H1 (cell line): ENCODE results near the gene ZFP69. TPM values are rescaled to one million over a fixed set of nuclear protein-coding genes. Genes with fewer than 3 reads are reported as not detected.

Source experiments
- CTCF ChIA-PET: fragments of 300-600 bp; sonication (Branson Sonifier 250); formaldehyde crosslinking; loops from one replicate; lab custom pipeline; 2021; ENCODE audit not compliant: partially characterized antibody; lab: Charles Lee
- POLR2A ChIA-PET: fragments of 300-600 bp; sonication (Branson Sonifier 250); formaldehyde crosslinking; loops from one replicate; lab custom pipeline; 2021; ENCODE audit warnings: inconsistent platforms; ENCODE audit not compliant: partially characterized antibody; lab: Charles Lee
- DNase-seq, 2 experiments: peaks; one replicate each; pipeline versions ENCODE4 v3.0.0 to v3.0.0-alpha.2; 2010 to 2022; ENCODE audit warnings: low spot score in 2 of 2, low read depth in 1 of 2, mixed read lengths in 1 of 2
- FAIRE-seq: peaks from 2 replicates; lab custom pipeline; 2011; peaks lifted over from hg19 to GRCh38; lab: Jason Lieb, UNC
- H2AFZ ChIP-seq: 2 replicates; pipeline ENCODE4 v1.8.1; 2012; ENCODE audit warnings: low read length, inconsistent platforms
- H2AK5ac ChIP-seq: 2 replicates; pipeline ENCODE4 v1.6.1; 2013; ENCODE audit warnings: low read depth, low read length
- H2BK120ac ChIP-seq: replicated peaks from 2 replicates; pipeline ENCODE3; 2013; ENCODE audit warnings: low read depth, low read length, inconsistent platforms
- H2BK12ac ChIP-seq: 2 replicates; pipeline ENCODE4 v1.6.1; 2013; ENCODE audit warnings: low read depth, low read length
- H2BK15ac ChIP-seq: 2 replicates; pipeline ENCODE4 v1.6.1; 2013; ENCODE audit warnings: low read length
- H2BK20ac ChIP-seq: 2 replicates; pipeline ENCODE4 v1.6.1; 2013; ENCODE audit warnings: low read length
- H2BK5ac ChIP-seq: 2 replicates; pipeline ENCODE4 v1.6.1; 2013; ENCODE audit warnings: low read depth, low read length
- H3K14ac ChIP-seq: 2 replicates; pipeline ENCODE4 v1.6.1; 2013; ENCODE audit warnings: inconsistent platforms; ENCODE audit not compliant: insufficient read length
- H3K18ac ChIP-seq: 2 replicates; pipeline ENCODE4 v1.6.1; 2013; ENCODE audit warnings: low read length; ENCODE audit errors: extremely low read depth
- H3K23ac ChIP-seq: 2 replicates; pipeline ENCODE4 v1.6.1; 2013; ENCODE audit warnings: inconsistent platforms; ENCODE audit not compliant: insufficient read length
- H3K23me2 ChIP-seq: 2 replicates; pipeline ENCODE4 v1.6.1; 2013; ENCODE audit warnings: low read depth, low read length
- H3K27ac ChIP-seq: 2 replicates; pipeline ENCODE4 v1.6.1; 2011; ENCODE audit warnings: low read depth, low read length, inconsistent platforms
- H3K27me3 ChIP-seq, 4 experiments: replicated peaks in 1 of 4; 1 replicate in 1 of 4; 2 replicates in 3 of 4; pipeline versions ENCODE4 v1.6.1 to v1.8.1; 2011 to 2013; ENCODE audit warnings: low read length in 3 of 4, mild to moderate bottlenecking in 3 of 4, inconsistent platforms in 2 of 4, mixed read lengths in 2 of 4, moderate library complexity in 1 of 4; ENCODE audit not compliant: control insufficient read depth in 3 of 4, insufficient read depth in 3 of 4; ENCODE audit errors: extremely low read depth in 1 of 4
- H3K36me3 ChIP-seq, 4 experiments: 2 replicates each; pipeline versions ENCODE4 v1.6.1 to v1.8.1; 2011 to 2013; ENCODE audit warnings: mild to moderate bottlenecking in 4 of 4, low read length in 3 of 4, moderate library complexity in 2 of 4, control low read depth in 1 of 4, inconsistent platforms in 1 of 4; ENCODE audit not compliant: insufficient read depth in 4 of 4, control insufficient read depth in 2 of 4
- H3K4ac ChIP-seq: replicated peaks from 2 replicates; pipeline ENCODE3; 2013; ENCODE audit warnings: low read length, low read depth, mixed read lengths, inconsistent platforms; ENCODE audit not compliant: insufficient read length
- H3K4me1 ChIP-seq, 4 experiments: replicated peaks in 1 of 4; 1 replicate in 1 of 4; 2 replicates in 3 of 4; pipeline versions ENCODE4 v1.6.1 to v1.8.1; 2011 to 2013; ENCODE audit warnings: low read length in 3 of 4, inconsistent platforms in 2 of 4, mixed read lengths in 1 of 4; ENCODE audit not compliant: insufficient read depth in 4 of 4, control insufficient read depth in 3 of 4
- H3K4me2 ChIP-seq, 2 experiments: 2 replicates each; pipeline versions ENCODE4 v1.6.1 to v1.8.1; 2011 to 2013; ENCODE audit warnings: low read depth in 2 of 2, low read length in 2 of 2, control low read depth in 1 of 2, inconsistent platforms in 1 of 2, mild to moderate bottlenecking in 1 of 2; ENCODE audit not compliant: insufficient read depth in 1 of 2
- H3K4me3 ChIP-seq, 4 experiments: fragments of 200-600, 300-600 bp in 1 of 4; sonication (generic), shearing (Covaris generic), sonication (Bioruptor Twin) in 1 of 4; 2 replicates each; pipeline versions ENCODE4 v1.5.1 to v1.8.1; 2011 to 2016; ENCODE audit warnings: low read length in 4 of 4, low read depth in 3 of 4, control low read depth in 2 of 4, inconsistent platforms in 2 of 4, mild to moderate bottlenecking in 2 of 4, mixed read lengths in 1 of 4, moderate library complexity in 1 of 4; ENCODE audit not compliant: insufficient read depth in 2 of 4; ENCODE audit errors: extremely low read depth in 1 of 4
- H3K56ac ChIP-seq: replicated peaks from 2 replicates; pipeline ENCODE3; 2013; ENCODE audit warnings: low read depth, mild to moderate bottlenecking, mixed read lengths, low read length, inconsistent platforms; ENCODE audit not compliant: insufficient read length
- H3K79me1 ChIP-seq: 2 replicates; pipeline ENCODE4 v1.6.1; 2013; ENCODE audit warnings: low read depth, low read length, control low read depth
- H3K79me2 ChIP-seq, 2 experiments: 2 replicates each; pipeline versions ENCODE4 v1.6.1 to v1.8.1; 2012 to 2013; ENCODE audit warnings: low read length in 2 of 2, mild to moderate bottlenecking in 2 of 2, inconsistent platforms in 1 of 2; ENCODE audit not compliant: insufficient read depth in 2 of 2, control insufficient read depth in 1 of 2
- H3K9ac ChIP-seq, 4 experiments: replicated peaks in 1 of 4; 1 replicate in 1 of 4; 2 replicates in 3 of 4; pipeline versions ENCODE4 v1.6.1 to v1.8.1; 2011 to 2013; ENCODE audit warnings: low read depth in 3 of 4, low read length in 3 of 4, control low read depth in 2 of 4, mild to moderate bottlenecking in 2 of 4, moderate library complexity in 2 of 4, inconsistent platforms in 1 of 4; ENCODE audit errors: extremely low read depth in 1 of 4
- H3K9me3 ChIP-seq, 2 experiments: 2 replicates each; pipeline versions ENCODE4 v1.6.1 to v1.8.1; 2012 to 2013; ENCODE audit warnings: mild to moderate bottlenecking in 2 of 2, moderate library complexity in 2 of 2, control low read depth in 1 of 2, inconsistent platforms in 1 of 2, low read depth in 1 of 2, low read length in 1 of 2, mixed read lengths in 1 of 2; ENCODE audit not compliant: insufficient read depth in 2 of 2
- H4K20me1 ChIP-seq, 2 experiments: replicated peaks in 1 of 2; 2 replicates each; pipeline versions ENCODE3 to v1.8.1; 2011 to 2013; ENCODE audit warnings: inconsistent platforms in 2 of 2, low read length in 2 of 2, mild to moderate bottlenecking in 1 of 2; ENCODE audit not compliant: insufficient read depth in 2 of 2, control insufficient read depth in 1 of 2
- H4K5ac ChIP-seq: 2 replicates; pipeline ENCODE4 v1.6.1; 2013; ENCODE audit warnings: low read length, low read depth, mixed read lengths, inconsistent platforms; ENCODE audit not compliant: insufficient read length
- H4K8ac ChIP-seq: 2 replicates; pipeline ENCODE4 v1.8.0; 2013; ENCODE audit warnings: mild to moderate bottlenecking, moderate library complexity, low read length, inconsistent platforms; ENCODE audit not compliant: insufficient read depth; ENCODE audit errors: extremely low read depth
- H4K91ac ChIP-seq: replicated peaks from 2 replicates; pipeline ENCODE3; 2013; ENCODE audit warnings: low read length, mixed read lengths, inconsistent platforms; ENCODE audit not compliant: insufficient read length
- CEBPB ChIP-seq: IDR thresholded peaks from 2 replicates; pipeline ENCODE4 v1.6.1; 2012; ENCODE audit warnings: low read depth, low read length
- EP300 ChIP-seq, 2 experiments: IDR thresholded peaks; 1 replicate in 1 of 2; 2 replicates in 1 of 2; pipeline ENCODE4 v1.6.1; 2011 to 2012; ENCODE audit warnings: low read depth in 2 of 2, low read length in 2 of 2, mild to moderate bottlenecking in 2 of 2, borderline replicate concordance in 1 of 2, inconsistent platforms in 1 of 2, moderate library complexity in 1 of 2
- GABPA ChIP-seq: IDR thresholded peaks from 2 replicates; pipeline ENCODE4 v1.6.1; 2011; ENCODE audit warnings: mild to moderate bottlenecking, low read length, moderate library complexity, borderline replicate concordance; ENCODE audit not compliant: insufficient read depth
- KDM4A ChIP-seq: IDR thresholded peaks from one replicate; pipeline ENCODE4 v1.7.1; 2012; ENCODE audit warnings: low read depth, mild to moderate bottlenecking, moderate library complexity, low read length, inconsistent platforms; ENCODE audit not compliant: severe bottlenecking
- MAFK ChIP-seq: IDR thresholded peaks from 2 replicates; pipeline ENCODE4 v1.6.1; 2012; ENCODE audit warnings: low read depth, mild to moderate bottlenecking, improper control_type of control experiment, low read length
- NRF1 ChIP-seq: IDR thresholded peaks from 2 replicates; pipeline ENCODE4 v1.6.1; 2011; ENCODE audit warnings: mild to moderate bottlenecking, low read depth, low read length, improper control_type of control experiment
- POU5F1 ChIP-seq: IDR thresholded peaks from 2 replicates; pipeline ENCODE4 v1.6.1; 2011; ENCODE audit warnings: low read depth, mild to moderate bottlenecking, low read length, moderate library complexity
- RNF2 ChIP-seq: fragments of 200-900, 300-1000 bp; sonication (generic); IDR thresholded peaks from 2 replicates; pipeline ENCODE4 v1.7.1; 2016; ENCODE audit warnings: borderline replicate concordance, low read depth, mild to moderate bottlenecking, antibody characterized with exemption, low read length; ENCODE audit not compliant: poor library complexity, severe bottlenecking; ENCODE audit errors: missing control alignments
- SIN3A ChIP-seq, 2 experiments: IDR thresholded peaks in 1 of 2; conservative IDR thresholded peaks in 1 of 2; 2 replicates each; pipeline ENCODE4 v1.6.1; 2011 to 2012; ENCODE audit warnings: low read length in 2 of 2, improper control_type of control experiment in 1 of 2, low read depth in 1 of 2, mild to moderate bottlenecking in 1 of 2
- SP4 ChIP-seq: IDR thresholded peaks from 2 replicates; pipeline ENCODE4 v1.6.1; 2012; ENCODE audit warnings: low read length, inconsistent platforms
- SRF ChIP-seq: IDR thresholded peaks from 2 replicates; pipeline ENCODE4 v1.6.1; 2011; ENCODE audit warnings: mild to moderate bottlenecking, low read depth, low read length, moderate library complexity
- TAF1 ChIP-seq: IDR thresholded peaks from 2 replicates; pipeline ENCODE4 v1.6.1; 2011; ENCODE audit warnings: mild to moderate bottlenecking, low read depth, low read length
- TAF7 ChIP-seq: optimal IDR thresholded peaks from 2 replicates; pipeline ENCODE3; 2011; ENCODE audit warnings: low read depth, mild to moderate bottlenecking, inconsistent platforms, low read length, moderate library complexity, borderline replicate concordance
- TBP ChIP-seq: IDR thresholded peaks from 2 replicates; pipeline ENCODE4 v1.6.1; 2011; ENCODE audit warnings: low read depth, low read length, improper control_type of control experiment
- WGBS, 2 experiments: shearing (Covaris generic) in 1 of 2; methylation state at CpG; one replicate each; pipeline versions ENCODE4 v1.1.6 to v1.1.7; 2013 to 2015; ENCODE audit warnings: low lambda C conversion rate in 2 of 2, mixed read lengths in 2 of 2, inconsistent platforms in 1 of 2, low coverage in 1 of 2, missing lambda C conversion rate in 1 of 2; ENCODE audit not compliant: insufficient replicate concordance in 2 of 2, insufficient coverage in 1 of 2, insufficient read length in 1 of 2; ENCODE audit errors: extremely low coverage in 1 of 2, missing lambda C conversion rate in 1 of 2; 5-methylcytosine and 5-hydroxymethylcytosine counted together
- polyA plus RNA-seq, 7 experiments: library from polyadenylated mRNA; depleted of rRNA in 3 of 7; stranded (reverse) in 5 of 7; unstranded in 2 of 7; fragments of >200 nt in 5 of 7; fragments of 200-250 nt in 2 of 7; gene quantifications; 1 replicate in 5 of 7; 2 replicates in 1 of 7; 4 replicates in 1 of 7; pipeline versions ENCODE4 v1.2.1 to v1.2.3, GENCODE V29; 2011 to 2013; ENCODE audit warnings: missing spikeins in 2 of 7, mixed read lengths in 2 of 7
- total RNA-seq: library from RNA; stranded (reverse); fragmentation: NEBNext Ultra II Directional; extraction: Animal tissue kit (Norgen Biotek cat#: 25700); gene quantifications from 2 replicates; pipeline ENCODE4 v1.2.1, GENCODE V29; 2021

ZFP69 gene
- total and polyA plus RNA-seq, 2 of the 8 experiments (the other 6 are each of a cell fraction or from before 2014, with no cell fraction given): 1.0 to 4.3 TPM

- Histone ChIP-seq H3K36me3 (peaks cover 0 to 14% (median 4%) of the 10 kb centered on the region in 4 experiments; a peak in 3 of 8 replicates), H3K79me1 (no peaks in the 10 kb centered on the region), H3K23me2 (no peaks in the 10 kb centered on the region), H3K4ac (no peak overlapping the region), H3K18ac (no peak overlapping the region), H2BK15ac (no peak overlapping the region), H3K27ac (no peak overlapping the region), H4K91ac (no peak overlapping the region), H2BK20ac (no peak overlapping the region), H3K56ac (no peak overlapping the region), H2BK5ac (no peak overlapping the region), H2BK12ac (no peak overlapping the region), H3K14ac (no peak overlapping the region), H2AK5ac (no peak overlapping the region), H4K20me1 (no peaks in the 10 kb centered on the region), H3K23ac (no peak overlapping the region), H3K4me3 (no peak overlapping the region), H4K8ac (no peak overlapping the region), H3K9me3 (peaks cover 0 to 4% of the 10 kb centered on the region in 2 experiments; a peak in 1 of 4 replicates), H3K4me2 (no peak overlapping the region), H3K4me1 (no peaks in the 10 kb centered on the region), H3K79me2 (no peaks in the 10 kb centered on the region), H3K27me3 (no peaks in the 10 kb centered on the region), H3K9ac (no peak overlapping the region), H2BK120ac (no peak overlapping the region), H2AFZ (no peak overlapping the region), H4K5ac (no peak overlapping the region)
- DNase-seq: no peak
- CTCF ChIA-PET: interaction anchor here (0.8 kb wide), 1 partner anchor 201 kb away, joined by 3 read pairs; no protein-coding TSS in a partner anchor
- FAIRE-seq: no peak
- WGBS, 2 experiments: 89% methylated on average over 7 of the region's 7 CpGs; no CpG with 5 or more reads in 1 of the 2 experiments
- POLR2A ChIA-PET: no interaction called here
- TF ChIP-seq TBP: no peak
- TF ChIP-seq GABPA: no peak
- TF ChIP-seq RNF2: no peak
- no peak for TF ChIP-seq CEBPB
- TF ChIP-seq MAFK: no peak
- TF ChIP-seq POU5F1: no peak
- TF ChIP-seq EP300 (IDR thresholded peaks at IDR 0.05; ENCODE audit: borderline replicate concordance in 1 of 2, low read depth in 2 of 2, low read length in 2 of 2): no peak
- TF ChIP-seq TAF7: no peak
- no peak for TF ChIP-seq SRF
- TF ChIP-seq SP4: no peak
- no peak for TF ChIP-seq KDM4A
- TF ChIP-seq NRF1: no peak
- TF ChIP-seq TAF1: no peak
- no peak for TF ChIP-seq SIN3A (conservative IDR thresholded peaks at IDR 0.05 in 1 of 2, IDR thresholded peaks at IDR 0.05 in 1 of 2; ENCODE audit: low read depth in 1 of 2, low read length in 2 of 2)
These were observed 62.2 kb downstream of the ZFP69 start for GRCh38 chr1:40539338-40539737.
